ENCODE results near the gene TRIM24.
"Not testable (repeated sequence)": the region's sequence is repeated elsewhere in the genome, so short reads cannot be mapped to it uniquely, and the experiment has no call there.

TRIM24 gene

GRCh38 chr7:138536833-138537232 lies 76.8 kb downstream of the TRIM24 start:
- not testable (repeated sequence) for H3K27me3 Mint-ChIP-seq, H3K4me3 Mint-ChIP-seq, H3K9me3 Mint-ChIP-seq, H3K27ac Mint-ChIP-seq
- Mint-ChIP-seq H3K36me3 (peaks cover 49% of the 10 kb centered on the region), H3K4me1 (peaks cover 20% of the 10 kb centered on the region)

GRCh38 chr7:138538518-138538917 lies 78.5 kb downstream of the TRIM24 start:
- Mint-ChIP-seq H3K9me3 (no peaks in the 10 kb centered on the region), H3K36me3 (peaks cover 47% of the 10 kb centered on the region)

DNA sequence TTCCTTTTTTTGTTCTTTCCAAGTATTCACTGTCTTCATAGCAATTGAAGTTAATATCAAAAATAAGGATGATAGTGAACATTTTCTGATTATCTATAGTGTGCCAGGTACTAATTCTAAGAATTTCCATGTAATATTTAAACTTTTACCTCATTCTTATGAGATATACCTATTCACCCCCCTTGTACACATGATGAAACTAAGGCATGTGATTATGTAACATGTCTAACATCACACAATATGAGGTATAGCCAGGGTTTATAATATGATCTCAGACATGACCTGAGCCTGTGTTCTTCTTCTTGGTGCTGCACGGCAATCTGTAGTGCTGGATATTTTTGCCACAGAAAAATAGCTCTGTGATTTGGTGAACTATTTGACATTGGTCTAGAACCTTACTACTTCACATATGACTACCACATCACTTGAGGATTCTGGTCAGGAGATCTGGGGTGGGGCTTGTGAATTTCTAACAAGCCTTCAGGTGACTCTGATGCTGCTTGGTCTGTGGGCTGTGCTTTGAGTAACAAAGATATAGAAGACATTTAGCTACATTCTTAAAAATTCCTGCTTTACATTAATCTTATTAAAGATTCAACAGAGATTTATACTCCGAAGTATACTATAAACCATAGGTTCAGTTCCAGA lies 79.1 kb downstream of the TRIM24 start:
- peaks cover 48% of the 10 kb centered on the region for H3K36me3 Mint-ChIP-seq
- H3K4me3 Mint-ChIP-seq, result no peak overlapping the region
- no peak overlapping the region for H3K27ac Mint-ChIP-seq
- no peaks in the 10 kb centered on the region for H3K27me3 Mint-ChIP-seq
- H3K9me3 Mint-ChIP-seq, result peaks cover 3% of the 10 kb centered on the region
- H3K4me1 Mint-ChIP-seq, result peaks cover 15% of the 10 kb centered on the region

More at GRCh38 chr7:138538518-138538917, 78.5 kb downstream of the TRIM24 start:
- no peak overlapping the region for H3K4me3 Mint-ChIP-seq
- no peak overlapping the region for H3K27ac Mint-ChIP-seq
- H3K27me3 Mint-ChIP-seq, result no peaks in the 10 kb centered on the region
- peaks cover 20% of the 10 kb centered on the region for H3K4me1 Mint-ChIP-seq

GRCh38 chr7:138542183-138542582 lies 82.1 kb downstream of the TRIM24 start:
- peaks cover 13% of the 10 kb centered on the region for H3K9me3 Mint-ChIP-seq
- peaks cover 5% of the 10 kb centered on the region for H3K4me1 Mint-ChIP-seq
- no peak overlapping the region for H3K4me3 Mint-ChIP-seq
- no peaks in the 10 kb centered on the region for H3K27me3 Mint-ChIP-seq
- H3K27ac Mint-ChIP-seq, result no peak overlapping the region
- H3K36me3 Mint-ChIP-seq, result peaks cover 55% of the 10 kb centered on the region

GRCh38 chr7:138543739-138544138 lies 83.7 kb downstream of the TRIM24 start:
- H3K36me3 Mint-ChIP-seq, result peaks cover 59% of the 10 kb centered on the region
- no peak overlapping the region for H3K27ac Mint-ChIP-seq
- H3K9me3 Mint-ChIP-seq, result peaks cover 13% of the 10 kb centered on the region
- H3K27me3 Mint-ChIP-seq, result no peaks in the 10 kb centered on the region
- H3K4me1 Mint-ChIP-seq, result peaks cover 5% of the 10 kb centered on the region
- no peak overlapping the region for H3K4me3 Mint-ChIP-seq

GRCh38 chr7:138545123-138545522 lies 85.1 kb downstream of the TRIM24 start:
- Mint-ChIP-seq H3K27ac (no peak overlapping the region), H3K9me3 (peaks cover 13% of the 10 kb centered on the region), H3K36me3 (peaks cover 63% of the 10 kb centered on the region), H3K4me3 (no peak overlapping the region), H3K27me3 (no peaks in the 10 kb centered on the region), H3K4me1 (peaks cover 5% of the 10 kb centered on the region)

- H3K27ac Mint-ChIP-seq, result no peak overlapping the region
- H3K27me3 Mint-ChIP-seq, result no peaks in the 10 kb centered on the region
- peaks cover 5% of the 10 kb centered on the region for H3K4me1 Mint-ChIP-seq
- peaks cover 65% of the 10 kb centered on the region for H3K36me3 Mint-ChIP-seq
- peaks cover 13% of the 10 kb centered on the region for H3K9me3 Mint-ChIP-seq
- no peak overlapping the region for H3K4me3 Mint-ChIP-seq
These were observed 86.1 kb downstream of the TRIM24 start for GRCh38 chr7:138546064-138546619.

GRCh38 chr7:138546829-138547228 lies 86.8 kb downstream of the TRIM24 start:
- H3K27ac Mint-ChIP-seq, result no peak overlapping the region
- no peaks in the 10 kb centered on the region for H3K27me3 Mint-ChIP-seq
- no peak overlapping the region for H3K4me3 Mint-ChIP-seq
- peaks cover 5% of the 10 kb centered on the region for H3K4me1 Mint-ChIP-seq
- peaks cover 62% of the 10 kb centered on the region for H3K36me3 Mint-ChIP-seq
- peaks cover 13% of the 10 kb centered on the region for H3K9me3 Mint-ChIP-seq

- no peaks in the 10 kb centered on the region for H3K27me3 Mint-ChIP-seq
- no peak overlapping the region for H3K4me3 Mint-ChIP-seq
- peaks cover 72% of the 10 kb centered on the region for H3K36me3 Mint-ChIP-seq
These were observed 89.0 kb downstream of the TRIM24 start for GRCh38 chr7:138549082-138549481.

GRCh38 chr7:138550337-138550736 lies 90.3 kb downstream of the TRIM24 start:
- peaks cover 70% of the 10 kb centered on the region for H3K36me3 Mint-ChIP-seq
- no peaks in the 10 kb centered on the region for H3K4me1 Mint-ChIP-seq
- no peak overlapping the region for H3K4me3 Mint-ChIP-seq
- peaks cover 14% of the 10 kb centered on the region for H3K9me3 Mint-ChIP-seq
- H3K27me3 Mint-ChIP-seq, result no peaks in the 10 kb centered on the region
- no peak overlapping the region for H3K27ac Mint-ChIP-seq

More at GRCh38 chr7:138549082-138549481, 89.0 kb downstream of the TRIM24 start:
- Mint-ChIP-seq H3K4me1 (no peaks in the 10 kb centered on the region), H3K27ac (no peak overlapping the region), H3K9me3 (peaks cover 18% of the 10 kb centered on the region)

DNA sequence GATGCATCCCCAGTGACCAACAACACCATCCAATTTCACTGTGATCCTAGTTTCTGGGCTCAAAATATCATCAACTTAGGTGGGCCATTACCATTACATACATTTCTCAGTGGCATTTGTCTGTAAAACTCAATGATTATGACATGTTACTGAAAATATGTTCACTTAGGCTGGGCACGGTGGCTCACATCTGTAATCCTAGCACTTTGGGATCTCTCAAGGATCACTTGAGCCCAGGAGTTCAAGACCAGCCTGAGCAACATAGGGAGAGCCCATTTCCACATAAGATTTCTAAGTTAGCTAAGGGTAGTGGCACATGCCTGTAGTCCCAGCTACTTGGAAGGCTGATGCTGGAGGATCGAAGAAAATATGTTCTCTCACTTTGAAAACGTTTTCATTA lies 91.0 kb downstream of the TRIM24 start:
- no peaks in the 10 kb centered on the region for H3K4me1 Mint-ChIP-seq
- peaks cover 68% of the 10 kb centered on the region for H3K36me3 Mint-ChIP-seq
- peaks cover 8% of the 10 kb centered on the region for H3K9me3 Mint-ChIP-seq

DNA sequence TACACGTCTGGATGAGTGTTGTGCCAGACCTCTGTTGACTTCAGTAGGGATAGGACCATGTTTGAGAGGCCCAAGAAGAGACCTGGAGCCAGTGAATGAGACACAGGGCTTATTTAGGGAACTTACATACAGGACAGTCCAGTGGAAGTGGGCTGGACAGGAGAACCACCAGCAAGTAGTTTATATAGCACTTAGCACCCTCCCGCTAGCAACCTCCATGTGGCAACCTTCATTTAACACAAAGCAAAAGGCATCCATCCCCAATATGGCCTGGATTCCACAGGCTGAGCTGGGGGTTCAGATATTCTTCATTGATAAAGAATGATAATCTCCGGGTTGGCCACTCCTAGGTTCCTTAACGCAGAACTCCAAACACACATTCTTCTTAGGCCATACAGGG lies 93.7 kb downstream of the TRIM24 start:
- Mint-ChIP-seq H3K9me3 (peaks cover 8% of the 10 kb centered on the region), H3K4me3 (no peak overlapping the region), H3K27ac (no peak overlapping the region), H3K36me3 (peaks cover 79% of the 10 kb centered on the region), H3K4me1 (no peaks in the 10 kb centered on the region), H3K27me3 (no peaks in the 10 kb centered on the region)

More for the DNA sequence above, 91.0 kb downstream of the TRIM24 start:
- H3K27ac Mint-ChIP-seq, result no peak overlapping the region
- H3K27me3 Mint-ChIP-seq, result no peaks in the 10 kb centered on the region
- no peak overlapping the region for H3K4me3 Mint-ChIP-seq

DNA sequence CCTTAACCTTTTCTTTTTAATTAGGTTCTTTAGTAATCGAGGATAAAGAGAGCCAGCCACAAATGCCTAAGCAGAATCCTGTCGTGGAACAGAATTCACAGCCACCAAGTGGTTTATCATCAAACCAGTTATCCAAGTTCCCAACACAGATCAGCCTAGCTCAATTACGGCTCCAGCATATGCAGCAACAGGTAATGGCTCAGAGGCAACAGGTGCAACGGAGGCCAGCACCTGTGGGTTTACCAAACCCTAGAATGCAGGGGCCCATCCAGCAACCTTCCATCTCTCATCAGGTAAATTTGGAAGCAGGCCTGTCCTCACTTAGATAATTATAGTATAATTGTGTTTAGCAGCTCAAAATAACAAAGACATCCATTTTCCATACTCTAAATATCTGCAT lies 94.6 kb downstream of the TRIM24 start:
- Mint-ChIP-seq H3K9me3 (peaks cover 8% of the 10 kb centered on the region), H3K27ac (no peak overlapping the region), H3K4me3 (no peak overlapping the region), H3K36me3 (peaks cover 77% of the 10 kb centered on the region), H3K4me1 (no peaks in the 10 kb centered on the region), H3K27me3 (no peaks in the 10 kb centered on the region)

GRCh38 chr7:138555684-138556083 lies 95.6 kb downstream of the TRIM24 start:
- no peaks in the 10 kb centered on the region for H3K27me3 Mint-ChIP-seq
- peaks cover 74% of the 10 kb centered on the region for H3K36me3 Mint-ChIP-seq
- H3K4me1 Mint-ChIP-seq, result no peaks in the 10 kb centered on the region
- H3K4me3 Mint-ChIP-seq, result no peak overlapping the region
- H3K9me3 Mint-ChIP-seq, result peaks cover 8% of the 10 kb centered on the region
- no peak overlapping the region for H3K27ac Mint-ChIP-seq

- no peak overlapping the region for H3K4me3 Mint-ChIP-seq
- H3K4me1 Mint-ChIP-seq, result no peaks in the 10 kb centered on the region
- H3K27ac Mint-ChIP-seq, result no peak overlapping the region
- H3K9me3 Mint-ChIP-seq, result peaks cover 8% of the 10 kb centered on the region
- H3K27me3 Mint-ChIP-seq, result no peaks in the 10 kb centered on the region
- H3K36me3 Mint-ChIP-seq, result peaks cover 78% of the 10 kb centered on the region
These were observed 96.9 kb downstream of the TRIM24 start for GRCh38 chr7:138556771-138557484.

- no peaks in the 10 kb centered on the region for H3K9me3 Mint-ChIP-seq
- no peak overlapping the region for H3K4me3 Mint-ChIP-seq
- H3K36me3 Mint-ChIP-seq, result peaks cover 77% of the 10 kb centered on the region
- H3K4me1 Mint-ChIP-seq, result no peaks in the 10 kb centered on the region
- H3K27me3 Mint-ChIP-seq, result no peaks in the 10 kb centered on the region
- H3K27ac Mint-ChIP-seq, result no peak overlapping the region
These were observed 99.4 kb downstream of the TRIM24 start for GRCh38 chr7:138559448-138559847.

All from activated naive CD4-positive, alpha-beta T cell treated with anti-CD3 and anti-CD28 coated beads, Interleukin-2, amount 50 U/mL, for 24 hours (primary cell).